ENCODE measurements around the gene CRISP1. TPM values are rescaled to one million over a fixed set of nuclear protein-coding genes. Genes with fewer than 3 reads are reported as not detected.

CRISP1 gene
- total and polyA plus RNA-seq, 9 of the 15 experiments (the other 6 are each of a cell fraction or from before 2014, with no cell fraction given) = not detected

DNA sequence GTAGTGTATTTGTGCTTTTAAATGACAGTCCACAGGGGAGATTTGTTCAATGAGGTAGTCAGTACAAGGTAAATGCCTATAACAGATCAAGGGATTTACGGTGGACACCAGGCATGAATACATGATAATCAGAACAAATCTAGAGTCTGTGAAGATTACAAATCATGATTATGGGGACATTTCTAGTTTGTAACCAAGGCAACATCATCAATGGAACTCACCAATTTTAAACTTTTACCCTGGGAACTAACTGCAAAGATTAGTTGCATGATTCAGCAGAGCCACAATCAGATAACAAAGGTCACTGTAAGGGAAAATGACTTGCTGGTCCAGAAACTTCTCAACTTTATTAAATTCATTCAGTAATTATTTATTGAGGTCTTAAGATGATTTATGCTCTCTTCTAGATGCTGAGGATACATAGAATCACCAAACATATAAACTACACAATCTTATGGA is at the start of gene CRISP1 (continued):
- TF ChIP-seq PHB2 (IDR thresholded peaks at IDR 0.05; ENCODE audit: low read depth) = no peak
- TF ChIP-seq POLR2AphosphoS2 (IDR thresholded peaks at IDR 0.05; ENCODE audit: low read length) = no peak
- no peak for TF ChIP-seq ETS2 (tag; IDR thresholded peaks at IDR 0.05; ENCODE audit: borderline replicate concordance, poor library complexity, severe bottlenecking)
- TF ChIP-seq, protein P1, sequence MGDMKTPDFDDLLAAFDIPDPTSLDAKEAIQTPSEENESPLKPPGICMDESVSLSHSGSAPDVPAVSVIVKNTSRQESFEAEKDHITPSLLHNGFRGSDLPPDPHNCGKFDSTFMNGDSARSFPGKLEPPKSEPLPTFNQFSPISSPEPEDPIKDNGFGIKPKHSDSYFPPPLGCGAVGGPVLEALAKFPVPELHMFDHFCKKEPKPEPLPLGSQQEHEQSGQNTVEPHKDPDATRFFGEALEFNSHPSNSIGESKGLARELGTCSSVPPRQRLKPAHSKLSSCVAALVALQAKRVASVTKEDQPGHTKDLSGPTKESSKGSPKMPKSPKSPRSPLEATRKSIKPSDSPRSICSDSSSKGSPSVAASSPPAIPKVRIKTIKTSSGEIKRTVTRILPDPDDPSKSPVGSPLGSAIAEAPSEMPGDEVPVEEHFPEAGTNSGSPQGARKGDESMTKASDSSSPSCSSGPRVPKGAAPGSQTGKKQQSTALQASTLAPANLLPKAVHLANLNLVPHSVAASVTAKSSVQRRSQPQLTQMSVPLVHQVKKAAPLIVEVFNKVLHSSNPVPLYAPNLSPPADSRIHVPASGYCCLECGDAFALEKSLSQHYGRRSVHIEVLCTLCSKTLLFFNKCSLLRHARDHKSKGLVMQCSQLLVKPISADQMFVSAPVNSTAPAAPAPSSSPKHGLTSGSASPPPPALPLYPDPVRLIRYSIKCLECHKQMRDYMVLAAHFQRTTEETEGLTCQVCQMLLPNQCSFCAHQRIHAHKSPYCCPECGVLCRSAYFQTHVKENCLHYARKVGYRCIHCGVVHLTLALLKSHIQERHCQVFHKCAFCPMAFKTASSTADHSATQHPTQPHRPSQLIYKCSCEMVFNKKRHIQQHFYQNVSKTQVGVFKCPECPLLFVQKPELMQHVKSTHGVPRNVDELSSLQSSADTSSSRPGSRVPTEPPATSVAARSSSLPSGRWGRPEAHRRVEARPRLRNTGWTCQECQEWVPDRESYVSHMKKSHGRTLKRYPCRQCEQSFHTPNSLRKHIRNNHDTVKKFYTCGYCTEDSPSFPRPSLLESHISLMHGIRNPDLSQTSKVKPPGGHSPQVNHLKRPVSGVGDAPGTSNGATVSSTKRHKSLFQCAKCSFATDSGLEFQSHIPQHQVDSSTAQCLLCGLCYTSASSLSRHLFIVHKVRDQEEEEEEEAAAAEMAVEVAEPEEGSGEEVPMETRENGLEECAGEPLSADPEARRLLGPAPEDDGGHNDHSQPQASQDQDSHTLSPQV (IDR thresholded peaks at IDR 0.05) = 0 out of 2 replicates have a peak, but pooled peaks have one; percentile 30
- TF ChIP-seq E2F3 (CRISPR knock-in tag; IDR thresholded peaks at IDR 0.05) = no peak
- TF ChIP-seq ILK (tag; IDR thresholded peaks at IDR 0.05; ENCODE audit: borderline replicate concordance, low read depth) = no peak
- no peak for TF ChIP-seq MCM2 (IDR thresholded peaks at IDR 0.05; ENCODE audit: low read depth)
- peak; percentile 75; the same call in 1 of the 2 replicates for TF ChIP-seq CC2D1A (IDR thresholded peaks at IDR 0.05)
- TF ChIP-seq ZC3H11A (IDR thresholded peaks at IDR 0.05; ENCODE audit: low read depth, low read length) = no peak
- TF ChIP-seq, protein P2, sequence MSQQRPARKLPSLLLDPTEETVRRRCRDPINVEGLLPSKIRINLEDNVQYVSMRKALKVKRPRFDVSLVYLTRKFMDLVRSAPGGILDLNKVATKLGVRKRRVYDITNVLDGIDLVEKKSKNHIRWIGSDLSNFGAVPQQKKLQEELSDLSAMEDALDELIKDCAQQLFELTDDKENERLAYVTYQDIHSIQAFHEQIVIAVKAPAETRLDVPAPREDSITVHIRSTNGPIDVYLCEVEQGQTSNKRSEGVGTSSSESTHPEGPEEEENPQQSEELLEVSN (IDR thresholded peaks at IDR 0.05; ENCODE audit: borderline replicate concordance in 1 of 2, extremely low read depth in 1 of 2, insufficient read depth in 1 of 2, insufficient read length in 1 of 2, low read depth in 1 of 2, low read length in 1 of 2, poor library complexity in 1 of 2, severe bottlenecking in 1 of 2) = no peak
- TF ChIP-seq, protein P3, sequence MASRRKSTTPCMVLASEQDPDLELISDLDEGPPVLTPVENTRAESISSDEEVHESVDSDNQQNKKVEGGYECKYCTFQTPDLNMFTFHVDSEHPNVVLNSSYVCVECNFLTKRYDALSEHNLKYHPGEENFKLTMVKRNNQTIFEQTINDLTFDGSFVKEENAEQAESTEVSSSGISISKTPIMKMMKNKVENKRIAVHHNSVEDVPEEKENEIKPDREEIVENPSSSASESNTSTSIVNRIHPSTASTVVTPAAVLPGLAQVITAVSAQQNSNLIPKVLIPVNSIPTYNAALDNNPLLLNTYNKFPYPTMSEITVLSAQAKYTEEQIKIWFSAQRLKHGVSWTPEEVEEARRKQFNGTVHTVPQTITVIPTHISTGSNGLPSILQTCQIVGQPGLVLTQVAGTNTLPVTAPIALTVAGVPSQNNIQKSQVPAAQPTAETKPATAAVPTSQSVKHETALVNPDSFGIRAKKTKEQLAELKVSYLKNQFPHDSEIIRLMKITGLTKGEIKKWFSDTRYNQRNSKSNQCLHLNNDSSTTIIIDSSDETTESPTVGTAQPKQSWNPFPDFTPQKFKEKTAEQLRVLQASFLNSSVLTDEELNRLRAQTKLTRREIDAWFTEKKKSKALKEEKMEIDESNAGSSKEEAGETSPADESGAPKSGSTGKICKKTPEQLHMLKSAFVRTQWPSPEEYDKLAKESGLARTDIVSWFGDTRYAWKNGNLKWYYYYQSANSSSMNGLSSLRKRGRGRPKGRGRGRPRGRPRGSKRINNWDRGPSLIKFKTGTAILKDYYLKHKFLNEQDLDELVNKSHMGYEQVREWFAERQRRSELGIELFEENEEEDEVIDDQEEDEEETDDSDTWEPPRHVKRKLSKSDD (conservative IDR thresholded peaks at IDR 0.05; ENCODE audit: low read length) = no peak
- TF ChIP-seq, protein P4, sequence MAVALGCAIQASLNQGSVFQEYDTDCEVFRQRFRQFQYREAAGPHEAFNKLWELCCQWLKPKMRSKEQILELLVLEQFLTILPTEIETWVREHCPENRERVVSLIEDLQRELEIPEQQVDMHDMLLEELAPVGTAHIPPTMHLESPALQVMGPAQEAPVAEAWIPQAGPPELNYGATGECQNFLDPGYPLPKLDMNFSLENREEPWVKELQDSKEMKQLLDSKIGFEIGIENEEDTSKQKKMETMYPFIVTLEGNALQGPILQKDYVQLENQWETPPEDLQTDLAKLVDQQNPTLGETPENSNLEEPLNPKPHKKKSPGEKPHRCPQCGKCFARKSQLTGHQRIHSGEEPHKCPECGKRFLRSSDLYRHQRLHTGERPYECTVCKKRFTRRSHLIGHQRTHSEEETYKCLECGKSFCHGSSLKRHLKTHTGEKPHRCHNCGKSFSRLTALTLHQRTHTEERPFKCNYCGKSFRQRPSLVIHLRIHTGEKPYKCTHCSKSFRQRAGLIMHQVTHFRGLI (CRISPR knock-in tag; IDR thresholded peaks at IDR 0.05) = no peak
- TF ChIP-seq NR2F6 (CRISPR knock-in tag; IDR thresholded peaks at IDR 0.05) = no peak
- TF ChIP-seq, protein P5, sequence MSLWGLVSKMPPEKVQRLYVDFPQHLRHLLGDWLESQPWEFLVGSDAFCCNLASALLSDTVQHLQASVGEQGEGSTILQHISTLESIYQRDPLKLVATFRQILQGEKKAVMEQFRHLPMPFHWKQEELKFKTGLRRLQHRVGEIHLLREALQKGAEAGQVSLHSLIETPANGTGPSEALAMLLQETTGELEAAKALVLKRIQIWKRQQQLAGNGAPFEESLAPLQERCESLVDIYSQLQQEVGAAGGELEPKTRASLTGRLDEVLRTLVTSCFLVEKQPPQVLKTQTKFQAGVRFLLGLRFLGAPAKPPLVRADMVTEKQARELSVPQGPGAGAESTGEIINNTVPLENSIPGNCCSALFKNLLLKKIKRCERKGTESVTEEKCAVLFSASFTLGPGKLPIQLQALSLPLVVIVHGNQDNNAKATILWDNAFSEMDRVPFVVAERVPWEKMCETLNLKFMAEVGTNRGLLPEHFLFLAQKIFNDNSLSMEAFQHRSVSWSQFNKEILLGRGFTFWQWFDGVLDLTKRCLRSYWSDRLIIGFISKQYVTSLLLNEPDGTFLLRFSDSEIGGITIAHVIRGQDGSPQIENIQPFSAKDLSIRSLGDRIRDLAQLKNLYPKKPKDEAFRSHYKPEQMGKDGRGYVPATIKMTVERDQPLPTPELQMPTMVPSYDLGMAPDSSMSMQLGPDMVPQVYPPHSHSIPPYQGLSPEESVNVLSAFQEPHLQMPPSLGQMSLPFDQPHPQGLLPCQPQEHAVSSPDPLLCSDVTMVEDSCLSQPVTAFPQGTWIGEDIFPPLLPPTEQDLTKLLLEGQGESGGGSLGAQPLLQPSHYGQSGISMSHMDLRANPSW (CRISPR knock-in tag; IDR thresholded peaks at IDR 0.05) = no peak
- TF ChIP-seq FOXJ3 (CRISPR knock-in tag; IDR thresholded peaks at IDR 0.05) = no peak
- no peak for TF ChIP-seq NR3C1 (CRISPR knock-in tag; IDR thresholded peaks at IDR 0.05)

Measured in K562 (cell line).